HepG2 (cell line): Measurements from ENCODE around the gene SNAP25. TPM values are rescaled to one million over a fixed set of nuclear protein-coding genes. Genes with fewer than 3 reads are reported as not detected.
A peak's percentile ranks its signal among the peaks of the same experiment; 100 is the strongest.

ENCODE experiments used
- BRD4 ChIP-seq: sonication (generic); formaldehyde crosslinking; IDR thresholded peaks from 2 replicates; pipeline ENCODE4 v1.4.0; 2020; ENCODE audit warnings: missing genetic modification reagents
- CREB3 ChIP-seq: sonication (generic); formaldehyde crosslinking; IDR thresholded peaks from 2 replicates; pipeline ENCODE4 v1.5.0; 2020; ENCODE audit warnings: missing genetic modification reagents
- DRAP1 ChIP-seq: IDR thresholded peaks from 2 replicates; pipeline ENCODE4 v1.6.1; 2016; ENCODE audit warnings: missing genetic modification reagents, missing compliant biosample characterization
- FOXC1 ChIP-seq: sonication (generic); formaldehyde crosslinking; IDR thresholded peaks from 2 replicates; pipeline ENCODE4 v1.8.0; 2022; ENCODE audit warnings: mild to moderate bottlenecking, missing genetic modification reagents, borderline replicate concordance
- FOXO1 ChIP-seq: sonication (generic); formaldehyde crosslinking; IDR thresholded peaks from 2 replicates; pipeline ENCODE4 v1.4.0; 2020; ENCODE audit warnings: missing genetic modification reagents
- GRHL1 ChIP-seq: sonication (generic); formaldehyde crosslinking; conservative IDR thresholded peaks from 2 replicates; pipeline ENCODE4 v1.8.0; 2022; ENCODE audit warnings: missing genetic modification reagents
- HNF4A ChIP-seq: sonication (generic); formaldehyde crosslinking; IDR thresholded peaks from 2 replicates; pipeline ENCODE4 v1.4.0; 2020; ENCODE audit warnings: missing genetic modification reagents
- MAFF ChIP-seq: IDR thresholded peaks from 2 replicates; pipeline ENCODE4 v1.6.1; 2011; ENCODE audit warnings: low read depth, low read length, improper control_type of control experiment
- MIER3 ChIP-seq: IDR thresholded peaks from 2 replicates; pipeline ENCODE4 v1.6.1; 2016; ENCODE audit warnings: missing compliant biosample characterization, borderline replicate concordance
- MYC ChIP-seq: sonication (generic); formaldehyde crosslinking; IDR thresholded peaks from 2 replicates; pipeline ENCODE4 v1.9.0; 2021; ENCODE audit warnings: missing genetic modification reagents, borderline replicate concordance
- RBM22 ChIP-seq: fragments of 200-400 bp; formaldehyde crosslinking; optimal IDR thresholded peaks from 2 replicates; pipeline ENCODE3; 2017; ENCODE audit warnings: mild to moderate bottlenecking, low read length, moderate library complexity
- RXRB ChIP-seq: IDR thresholded peaks from 2 replicates; pipeline ENCODE4 v1.6.1; 2016; ENCODE audit warnings: borderline replicate concordance, missing genetic modification reagents, missing compliant biosample characterization
- ZBED4 ChIP-seq: sonication (generic); formaldehyde crosslinking; IDR thresholded peaks from 2 replicates; pipeline ENCODE4 v1.4.0; 2020; ENCODE audit warnings: missing genetic modification reagents, borderline replicate concordance
- ZBTB25 ChIP-seq: IDR thresholded peaks from 2 replicates; pipeline ENCODE4 v1.6.1; 2018; ENCODE audit warnings: missing genetic modification reagents
- ZNF224 ChIP-seq: sonication (generic); formaldehyde crosslinking; IDR thresholded peaks from 2 replicates; pipeline ENCODE4 v1.5.0; 2020; ENCODE audit warnings: mild to moderate bottlenecking, missing genetic modification reagents
- ZNF616 ChIP-seq: sonication (generic); formaldehyde crosslinking; IDR thresholded peaks from 2 replicates; pipeline ENCODE4 v1.5.0; 2020; ENCODE audit warnings: low read depth, mild to moderate bottlenecking, missing genetic modification reagents
- ZNF660 ChIP-seq: sonication (generic); formaldehyde crosslinking; IDR thresholded peaks from 2 replicates; pipeline ENCODE4 v1.5.1; 2020; ENCODE audit warnings: mild to moderate bottlenecking, low read depth, missing genetic modification reagents, borderline replicate concordance
- ZNF724P ChIP-seq: sonication (generic); formaldehyde crosslinking; IDR thresholded peaks from 2 replicates; pipeline ENCODE4 v1.8.0; 2022; ENCODE audit warnings: missing genetic modification reagents, borderline replicate concordance
- ZNF740 ChIP-seq: sonication (generic); formaldehyde crosslinking; IDR thresholded peaks from 2 replicates; pipeline ENCODE4 v1.4.0; 2020; ENCODE audit warnings: missing genetic modification reagents
- ZNF773 ChIP-seq: sonication (generic); formaldehyde crosslinking; IDR thresholded peaks from 2 replicates; pipeline ENCODE4 v1.4.0; 2020; ENCODE audit warnings: missing genetic modification reagents, borderline replicate concordance
- ZNF879 ChIP-seq: sonication (generic); formaldehyde crosslinking; IDR thresholded peaks from 2 replicates; pipeline ENCODE4 v1.8.1; 2023; ENCODE audit warnings: missing genetic modification reagents
- polyA plus RNA-seq, 8 experiments: library from polyadenylated mRNA; depleted of rRNA in 3 of 8; stranded (reverse) in 7 of 8; unstranded in 1 of 8; fragments of >200 nt; fragmentation: Illumina TruSeq in 4 of 8; extraction: Trizol in 4 of 8; gene quantifications; 2 replicates each; pipeline versions ENCODE4 v1.2.1 to v1.2.3, GENCODE V29; 2011 to 2016; ENCODE audit warnings: low read depth in 4 of 8, missing spikeins in 1 of 8, mixed read lengths in 1 of 8; ENCODE audit not compliant: insufficient read depth in 1 of 8
- total RNA-seq, 5 experiments: library from RNA; depleted of rRNA; stranded (reverse); fragments of >200 nt; fragmentation: Illumina TruSeq; extraction: Trizol; gene quantifications; 2 replicates each; pipeline ENCODE4 v1.2.3, GENCODE V29; 2016; ENCODE audit warnings: low read depth in 1 of 5

The SNAP25 gene
- total and polyA plus RNA-seq, 2 of the 13 experiments (the other 11 are each of a cell fraction or from before 2014, with no cell fraction given), result not detected

GRCh38 chr20:10219452-10219791, 792 bp downstream of the SNAP25 start (continued):
- TF ChIP-seq ZBED4 (CRISPR knock-in tag), result peak; percentile 95
- TF ChIP-seq ZNF879, result peak; percentile 99
- TF ChIP-seq FOXO1 (CRISPR knock-in tag), result peak; percentile 96
- peak; percentile 90 for TF ChIP-seq RXRB
- no peak for TF ChIP-seq BRD4 (CRISPR knock-in tag)
- TF ChIP-seq RBM22, result no peak
- TF ChIP-seq ZNF773 (CRISPR knock-in tag), result peak; percentile 99
- TF ChIP-seq ZNF224 (CRISPR knock-in tag), result peak; percentile 88; the same call in 1 of the 2 replicates
- TF ChIP-seq ZNF660 (CRISPR knock-in tag), result peak; percentile 96; the same call in 1 of the 2 replicates
- TF ChIP-seq CREB3 (CRISPR knock-in tag), result peak; percentile 99
- peak; percentile 99 for TF ChIP-seq FOXC1 (CRISPR knock-in tag)
- no peak for TF ChIP-seq MAFF
- peak; percentile 86 for TF ChIP-seq MYC (CRISPR knock-in tag)
- TF ChIP-seq ZNF740 (CRISPR knock-in tag), result peak; percentile 66; the same call in 1 of the 2 replicates
- peak; percentile 48; the same call in 1 of the 2 replicates for TF ChIP-seq GRHL1 (CRISPR knock-in tag)
- peak; percentile 97 for TF ChIP-seq ZNF616 (CRISPR knock-in tag)
- peak; percentile 91; the same call in 1 of the 2 replicates for TF ChIP-seq ZNF724P (CRISPR knock-in tag)
- TF ChIP-seq DRAP1 (CRISPR knock-in tag), result peak; percentile 62
- TF ChIP-seq HNF4A (CRISPR knock-in tag), result no peak
- TF ChIP-seq ZBTB25, result peak; percentile 98
- peak; percentile 97 for TF ChIP-seq MIER3 (CRISPR knock-in tag)
